Upper lobe of left lung (tissue), 4 donors: ENCODE data around the gene SLC5A5.

Experiments
- CTCF ChIP-seq, 6 experiments: fragments of 450-650 bp in 4 of 6; fragments of 200-600 bp in 2 of 6; sonication (generic) in 2 of 6; IDR thresholded peaks; one replicate each; pipeline ENCODE4 v1.5.1; 2016 to 2019; ENCODE audit warnings: antibody characterized with exemption in 6 of 6
- EP300 ChIP-seq, 4 donors: sonication (generic); formaldehyde crosslinking; IDR thresholded peaks; one replicate each; pipeline ENCODE4 v1.5.1; 2017; ENCODE audit warnings: antibody characterized with exemption in 4 of 4, control low read depth in 2 of 4
- POLR2A ChIP-seq, 4 donors: fragments of 450-650 bp; IDR thresholded peaks; one replicate each; pipeline ENCODE4 v1.5.1; 2016 to 2017; ENCODE audit warnings: antibody characterized with exemption in 4 of 4, mild to moderate bottlenecking in 2 of 4
- POLR2AphosphoS5 ChIP-seq, 2 donors: sonication (generic); formaldehyde crosslinking; IDR thresholded peaks; one replicate each; pipeline ENCODE4 v1.5.1; 2017; ENCODE audit warnings: antibody characterized with exemption in 2 of 2

- TF ChIP-seq POLR2AphosphoS5 (IDR thresholded peaks at IDR 0.05): no peak
- TF ChIP-seq CTCF (IDR thresholded peaks at IDR 0.05): no peak
- TF ChIP-seq POLR2A (IDR thresholded peaks at IDR 0.05): no peak
- TF ChIP-seq EP300 (IDR thresholded peaks at IDR 0.05): no peak
Observed at GRCh38 chr19:17871878-17872250, at the start of gene SLC5A5.
